ENCODE measurements around the gene MOV10. TPM values are rescaled to one million over a fixed set of nuclear protein-coding genes. Genes with fewer than 3 reads are reported as not detected.
A peak's percentile ranks its signal among the peaks of the same experiment; 100 is the strongest.
"Not testable (repeated sequence)": the region's sequence is repeated elsewhere in the genome, so short reads cannot be mapped to it uniquely, and the experiment has no call there.

The MOV10 gene
- total RNA-seq, 4 donors from 2014 or later, result 21.7 to 47.1 (median 36.1) TPM

GRCh38 chr1:112720800-112721199 is 46.3 kb downstream of the MOV10 start:
- TF ChIP-seq CTCF (IDR thresholded peaks at IDR 0.05), result no peak
- ATAC-seq (ENCODE audit: low FRiP score) (no peak), DNase-seq (ENCODE audit: low spot score) (no peak)

GRCh38 chr1:112721294-112721693 is 46.8 kb downstream of the MOV10 start:
- not testable (repeated sequence) for DNase-seq (ENCODE audit: low spot score); ATAC-seq (ENCODE audit: low FRiP score)

- TF ChIP-seq CTCF (IDR thresholded peaks at IDR 0.05), result no peak
- DNase-seq (ENCODE audit: low spot score) (no peak), ATAC-seq (ENCODE audit: low FRiP score) (no peak)
These were observed 47.6 kb downstream of the MOV10 start for GRCh38 chr1:112721966-112722524.

GRCh38 chr1:112722601-112723510 is 48.4 kb downstream of the MOV10 start:
- DNase-seq (ENCODE audit: low spot score) (no peak), ATAC-seq (ENCODE audit: low FRiP score) (peak; percentile 55)
- no peak for TF ChIP-seq CTCF (IDR thresholded peaks at IDR 0.05)

GRCh38 chr1:112723511-112723839 is 49.0 kb downstream of the MOV10 start:
- TF ChIP-seq CTCF (IDR thresholded peaks at IDR 0.05), result no peak
- DNase-seq (ENCODE audit: low spot score), result no peak
- no peak for ATAC-seq (ENCODE audit: low FRiP score)

GRCh38 chr1:112724240-112724639 is 49.8 kb downstream of the MOV10 start:
- not testable (repeated sequence) for ATAC-seq (ENCODE audit: low FRiP score); DNase-seq (ENCODE audit: low spot score)

GRCh38 chr1:112727716-112728115 is 53.3 kb downstream of the MOV10 start:
- no peak for TF ChIP-seq CTCF (IDR thresholded peaks at IDR 0.05)
- DNase-seq (ENCODE audit: low spot score) (no peak), ATAC-seq (ENCODE audit: low FRiP score) (no peak)

- DNase-seq (ENCODE audit: low spot score); ATAC-seq (ENCODE audit: low FRiP score): not testable (repeated sequence)
These were observed 54.0 kb downstream of the MOV10 start for GRCh38 chr1:112728306-112728971.

GRCh38 chr1:112729011-112729410 is 54.6 kb downstream of the MOV10 start:
- DNase-seq (ENCODE audit: low spot score); ATAC-seq (ENCODE audit: low FRiP score): not testable (repeated sequence)

All from omental fat pad (tissue), 4 donors.